GM23248 (cell line): ENCODE data around the gene C3orf49.

ENCODE experiments used
- EZH2 ChIP-seq: fragments of 200-600 bp; sonication (generic); IDR thresholded peaks from 2 replicates; pipeline ENCODE4 v1.6.1; 2018; ENCODE audit warnings: antibody characterized with exemption, mild to moderate bottlenecking; ENCODE audit not compliant: insufficient read depth, poor library complexity, severe bottlenecking
- EZH2phosphoT487 ChIP-seq: fragments of 200-600 bp; sonication (generic); IDR thresholded peaks from 2 replicates; pipeline ENCODE4 v1.6.1; 2018; ENCODE audit warnings: antibody characterized with exemption, moderate library complexity, mild to moderate bottlenecking, low read depth; ENCODE audit not compliant: insufficient read depth

DNA sequence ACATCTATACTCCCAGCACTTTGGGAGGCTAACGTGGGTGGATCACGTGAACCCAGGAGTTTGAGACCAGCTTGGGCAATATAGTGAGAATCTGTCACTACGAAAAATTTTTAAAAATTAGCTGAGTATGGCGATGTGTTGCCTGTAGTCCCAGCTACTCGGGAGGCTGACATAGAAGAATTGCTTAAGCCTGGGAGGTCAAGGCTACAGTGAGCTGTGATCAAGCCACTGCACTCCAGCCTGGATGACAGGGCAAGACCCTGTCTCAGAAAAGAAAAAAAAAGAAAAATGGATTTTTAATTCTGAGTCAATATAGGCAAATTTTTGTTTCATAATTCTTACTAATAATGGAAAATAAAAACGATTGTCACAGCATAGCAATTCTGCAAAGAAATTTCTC, 13.3 kb downstream of the C3orf49 start:
- TF ChIP-seq EZH2 (no peak), EZH2phosphoT487 (no peak)
